Measurements from ENCODE around the gene GRIA4.

The GRIA4 gene

GRCh38 chr11:105639527-105639926, 29.7 kb downstream of the GRIA4 start:
- DNase-seq (ENCODE audit: low read depth in 2 of 2): no peak

GRCh38 chr11:105641433-105641832, 31.6 kb downstream of the GRIA4 start:
- DNase-seq (ENCODE audit: low read depth in 2 of 2): no peak

- DNase-seq (ENCODE audit: low read depth in 2 of 2): no peak
These were observed 33.0 kb downstream of the GRIA4 start for GRCh38 chr11:105642870-105643269.

- DNase-seq (ENCODE audit: low read depth in 2 of 2): no peak
These were observed 35.1 kb downstream of the GRIA4 start for GRCh38 chr11:105644839-105645573.

GRCh38 chr11:105647780-105648179, 37.9 kb downstream of the GRIA4 start:
- no peak for DNase-seq (ENCODE audit: low read depth in 2 of 2)

- DNase-seq (ENCODE audit: low read depth in 2 of 2): no peak
These were observed 38.9 kb downstream of the GRIA4 start for GRCh38 chr11:105648762-105649161.

GRCh38 chr11:105665281-105665680, 55.4 kb downstream of the GRIA4 start:
- DNase-seq (ENCODE audit: low read depth in 2 of 2): no peak

- no peak for DNase-seq (ENCODE audit: low read depth in 2 of 2)
These were observed 57.6 kb downstream of the GRIA4 start for GRCh38 chr11:105667441-105667840.

GRCh38 chr11:105670811-105671210, 60.9 kb downstream of the GRIA4 start:
- DNase-seq (ENCODE audit: low read depth in 2 of 2): no peak

GRCh38 chr11:105673089-105673488, 63.2 kb downstream of the GRIA4 start:
- no peak for DNase-seq (ENCODE audit: low read depth in 2 of 2)

GRCh38 chr11:105689631-105690030, 79.8 kb downstream of the GRIA4 start:
- DNase-seq (ENCODE audit: low read depth in 2 of 2): no peak

GRCh38 chr11:105690467-105690866, 80.6 kb downstream of the GRIA4 start:
- DNase-seq (ENCODE audit: low read depth in 2 of 2): no peak

- DNase-seq (ENCODE audit: low read depth in 2 of 2): no peak
These were observed 83.3 kb downstream of the GRIA4 start for GRCh38 chr11:105693075-105693759.

GRCh38 chr11:105696000-105696399, 86.1 kb downstream of the GRIA4 start:
- no peak for DNase-seq (ENCODE audit: low read depth in 2 of 2)

GRCh38 chr11:105697291-105697690, 87.4 kb downstream of the GRIA4 start:
- DNase-seq (ENCODE audit: low read depth in 2 of 2): no peak

GRCh38 chr11:105699203-105699602, 89.3 kb downstream of the GRIA4 start:
- DNase-seq (ENCODE audit: low read depth in 2 of 2): no peak

GRCh38 chr11:105700271-105700670, 90.4 kb downstream of the GRIA4 start:
- no peak for DNase-seq (ENCODE audit: low read depth in 2 of 2)

- DNase-seq (ENCODE audit: low read depth in 2 of 2): no peak
These were observed 91.2 kb downstream of the GRIA4 start for GRCh38 chr11:105701098-105701497.

GRCh38 chr11:105705786-105706530, 96.1 kb downstream of the GRIA4 start:
- DNase-seq (ENCODE audit: low read depth in 2 of 2): no peak

- no peak for DNase-seq (ENCODE audit: low read depth in 2 of 2)
These were observed 103.2 kb downstream of the GRIA4 start for GRCh38 chr11:105713106-105713505.

- DNase-seq (ENCODE audit: low read depth in 2 of 2): no peak
These were observed 103.8 kb downstream of the GRIA4 start for GRCh38 chr11:105713696-105714095.

GRCh38 chr11:105718641-105719040, 108.8 kb downstream of the GRIA4 start:
- DNase-seq (ENCODE audit: low read depth in 2 of 2): no peak
